Measurements from ENCODE around the gene SH3RF2. TPM values are rescaled to one million over a fixed set of nuclear protein-coding genes. Genes with fewer than 3 reads are reported as not detected.

The SH3RF2 gene
- total and polyA plus RNA-seq, 2 experiments from 2014 or later: 35.1 to 35.4 TPM

DNA sequence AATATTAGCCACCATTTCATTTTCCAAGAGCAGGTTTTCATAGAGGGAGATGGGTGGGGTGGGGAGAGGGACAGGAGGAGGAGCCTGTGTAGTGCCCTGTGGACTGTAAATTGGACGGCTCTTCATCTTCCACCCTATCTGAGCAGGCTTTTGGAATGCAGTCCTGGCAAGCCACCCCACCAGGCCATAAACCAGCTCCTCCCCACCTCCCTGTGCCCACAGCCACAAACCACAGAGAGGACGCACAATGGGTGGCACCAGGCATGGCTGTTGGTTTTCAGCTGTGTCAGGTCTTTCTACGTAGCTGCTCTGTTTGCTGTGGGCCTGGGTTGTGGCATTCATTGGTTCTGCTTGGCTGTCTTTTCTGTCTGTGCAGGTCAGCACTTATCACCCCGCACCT lies 111.0 kb downstream of the SH3RF2 start:
- Histone ChIP-seq H3K9me3 (ENCODE audit: low read depth) (no peaks in the 10 kb centered on the region), H4K20me1 (ENCODE audit: insufficient read depth, poor library complexity, severe bottlenecking) (no peaks in the 10 kb centered on the region), H3K27me3 (no peaks in the 10 kb centered on the region), H3K9me2 (replicated peaks; ENCODE audit: insufficient read depth) (no peaks in the 10 kb centered on the region), H3K79me2 (peaks cover 24% of the 10 kb centered on the region), H3K4me1 (ENCODE audit: insufficient read depth) (peaks cover 9% of the 10 kb centered on the region), H3K36me3 (replicated peaks; ENCODE audit: insufficient read depth, low read depth) (peaks cover 10% of the 10 kb centered on the region), H3K4me2 (no peak overlapping the region), H3K4me3 (no peak overlapping the region), H3K27ac (no peak overlapping the region), H2AFZ (no peak overlapping the region)
- DNase-seq (ENCODE audit: low spot score): no peak
- TF ChIP-seq EZH2phosphoT487 (IDR thresholded peaks at IDR 0.05; ENCODE audit: low read depth, severe bottlenecking, unreplicated experiment): no peak
- no peak for TF ChIP-seq EZH2 (IDR thresholded peaks at IDR 0.05; ENCODE audit: borderline replicate concordance)
- WGBS (ENCODE audit: low lambda C conversion rate, missing lambda C conversion rate): 84% methylated on average over 4 of the region's 4 CpGs

DNA sequence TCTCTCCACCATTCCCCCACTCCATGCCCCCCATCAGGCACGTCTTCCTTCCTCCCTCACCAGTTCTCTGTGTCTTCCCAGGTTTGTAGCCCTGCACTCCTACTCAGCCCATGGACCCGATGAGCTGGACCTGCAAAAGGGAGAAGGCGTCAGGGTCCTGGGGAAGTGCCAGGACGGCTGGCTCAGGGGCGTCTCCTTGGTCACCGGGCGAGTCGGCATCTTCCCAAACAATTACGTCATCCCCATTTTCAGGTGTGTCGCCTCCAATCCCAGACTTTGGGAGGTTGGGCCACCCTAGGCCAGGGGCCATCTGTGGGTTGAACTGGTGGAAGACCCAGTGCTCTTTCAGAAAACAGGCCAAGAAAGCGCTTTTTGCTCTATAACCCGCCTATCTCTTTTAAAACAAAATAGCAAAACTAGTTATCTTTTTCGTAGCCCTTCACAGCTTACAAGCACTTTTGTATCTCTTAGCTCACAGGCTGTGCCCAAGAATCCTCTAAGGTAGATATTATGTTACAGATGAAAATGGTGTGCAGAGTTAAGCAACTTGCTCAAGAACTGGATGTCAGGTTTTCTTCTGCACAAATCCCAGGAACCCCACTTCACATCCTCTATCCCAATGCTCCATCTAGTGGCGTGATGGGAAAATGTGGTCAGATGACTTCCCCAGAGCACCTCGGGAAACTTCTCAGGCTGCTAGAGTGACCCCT lies 112.8 kb downstream of the SH3RF2 start:
- H3K9me2 ChIP-seq (replicated peaks; ENCODE audit: insufficient read depth): no peaks in the 10 kb centered on the region
- peaks cover 7% of the 10 kb centered on the region for H3K4me1 ChIP-seq (ENCODE audit: insufficient read depth)
- H3K36me3 ChIP-seq (replicated peaks; ENCODE audit: insufficient read depth, low read depth): peaks cover 10% of the 10 kb centered on the region
- 78% methylated on average over 15 of the region's 15 CpGs for WGBS (ENCODE audit: low lambda C conversion rate, missing lambda C conversion rate)
- no peak overlapping the region for H3K4me2 ChIP-seq
- no peak overlapping the region for H3K4me3 ChIP-seq
- DNase-seq (ENCODE audit: low spot score): peak; percentile 81
- TF ChIP-seq, protein P1, sequence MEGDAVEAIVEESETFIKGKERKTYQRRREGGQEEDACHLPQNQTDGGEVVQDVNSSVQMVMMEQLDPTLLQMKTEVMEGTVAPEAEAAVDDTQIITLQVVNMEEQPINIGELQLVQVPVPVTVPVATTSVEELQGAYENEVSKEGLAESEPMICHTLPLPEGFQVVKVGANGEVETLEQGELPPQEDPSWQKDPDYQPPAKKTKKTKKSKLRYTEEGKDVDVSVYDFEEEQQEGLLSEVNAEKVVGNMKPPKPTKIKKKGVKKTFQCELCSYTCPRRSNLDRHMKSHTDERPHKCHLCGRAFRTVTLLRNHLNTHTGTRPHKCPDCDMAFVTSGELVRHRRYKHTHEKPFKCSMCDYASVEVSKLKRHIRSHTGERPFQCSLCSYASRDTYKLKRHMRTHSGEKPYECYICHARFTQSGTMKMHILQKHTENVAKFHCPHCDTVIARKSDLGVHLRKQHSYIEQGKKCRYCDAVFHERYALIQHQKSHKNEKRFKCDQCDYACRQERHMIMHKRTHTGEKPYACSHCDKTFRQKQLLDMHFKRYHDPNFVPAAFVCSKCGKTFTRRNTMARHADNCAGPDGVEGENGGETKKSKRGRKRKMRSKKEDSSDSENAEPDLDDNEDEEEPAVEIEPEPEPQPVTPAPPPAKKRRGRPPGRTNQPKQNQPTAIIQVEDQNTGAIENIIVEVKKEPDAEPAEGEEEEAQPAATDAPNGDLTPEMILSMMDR (IDR thresholded peaks at IDR 0.05; ENCODE audit: poor library complexity): peak; percentile 72
- no peak for TF ChIP-seq EZH2 (IDR thresholded peaks at IDR 0.05; ENCODE audit: borderline replicate concordance)
- no peak for TF ChIP-seq EZH2phosphoT487 (IDR thresholded peaks at IDR 0.05; ENCODE audit: low read depth, severe bottlenecking, unreplicated experiment)
- H3K27me3 ChIP-seq: no peaks in the 10 kb centered on the region
- H3K9me3 ChIP-seq (ENCODE audit: low read depth): no peaks in the 10 kb centered on the region
- no peaks in the 10 kb centered on the region for H4K20me1 ChIP-seq (ENCODE audit: insufficient read depth, poor library complexity, severe bottlenecking)
- peaks cover 19% of the 10 kb centered on the region for H3K79me2 ChIP-seq
- H2AFZ ChIP-seq: no peak overlapping the region
- H3K27ac ChIP-seq: no peak overlapping the region

DNA sequence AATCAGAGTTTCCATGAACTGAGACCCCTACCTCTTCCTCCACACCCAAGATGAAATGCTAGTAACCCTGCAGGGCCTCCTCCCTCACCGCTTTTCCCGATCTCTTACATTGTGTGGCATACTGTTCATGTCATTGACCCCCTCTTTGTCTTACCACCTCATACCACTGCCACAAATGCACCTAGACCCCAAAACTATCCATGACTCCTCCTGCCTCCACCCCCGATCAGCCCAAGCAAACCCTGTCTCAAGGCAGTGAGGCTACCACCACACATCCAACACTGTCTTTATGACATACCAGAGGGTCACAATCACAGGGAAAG lies 113.3 kb downstream of the SH3RF2 start:
- Histone ChIP-seq H3K36me3 (replicated peaks; ENCODE audit: insufficient read depth, low read depth) (peaks cover 10% of the 10 kb centered on the region), H3K4me2 (no peak overlapping the region), H4K20me1 (ENCODE audit: insufficient read depth, poor library complexity, severe bottlenecking) (no peaks in the 10 kb centered on the region), H3K9me3 (ENCODE audit: low read depth) (no peaks in the 10 kb centered on the region), H3K27me3 (no peaks in the 10 kb centered on the region), H3K27ac (no peak overlapping the region), H3K79me2 (peaks cover 16% of the 10 kb centered on the region), H3K4me1 (ENCODE audit: insufficient read depth) (peaks cover 7% of the 10 kb centered on the region), H3K9me2 (replicated peaks; ENCODE audit: insufficient read depth) (no peaks in the 10 kb centered on the region), H3K4me3 (no peak overlapping the region), H2AFZ (no peak overlapping the region)
- DNase-seq (ENCODE audit: low spot score): no peak
- WGBS (ENCODE audit: low lambda C conversion rate, missing lambda C conversion rate): 68% methylated on average over 3 of the region's 3 CpGs
- TF ChIP-seq EZH2 (IDR thresholded peaks at IDR 0.05; ENCODE audit: borderline replicate concordance) (no peak), EZH2phosphoT487 (IDR thresholded peaks at IDR 0.05; ENCODE audit: low read depth, severe bottlenecking, unreplicated experiment) (no peak)
- TF ChIP-seq, protein P1 (IDR thresholded peaks at IDR 0.05; ENCODE audit: poor library complexity): no peak

DNA sequence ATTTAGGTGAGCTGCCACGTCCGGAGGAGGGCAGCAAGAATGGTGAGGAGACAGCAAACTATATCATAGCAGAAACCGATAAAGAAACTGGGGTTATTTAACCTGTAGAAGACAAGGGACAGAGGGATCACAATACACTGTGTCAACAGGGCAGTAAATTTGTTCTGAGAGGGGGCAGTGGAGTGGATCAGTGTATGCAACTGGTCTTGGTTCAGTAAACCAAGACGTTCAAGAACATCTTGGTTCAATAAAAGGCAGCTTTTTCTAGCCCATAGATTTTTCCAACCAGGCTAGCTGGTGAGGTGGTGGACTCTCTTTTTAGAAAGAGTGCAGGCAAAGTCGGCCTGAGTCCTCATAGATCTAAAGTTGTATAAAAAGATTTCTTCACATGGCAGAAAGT lies 113.7 kb downstream of the SH3RF2 start:
- H3K4me1 ChIP-seq (ENCODE audit: insufficient read depth): peaks cover 7% of the 10 kb centered on the region
- peaks cover 10% of the 10 kb centered on the region for H3K36me3 ChIP-seq (replicated peaks; ENCODE audit: insufficient read depth, low read depth)
- H3K9me3 ChIP-seq (ENCODE audit: low read depth): no peaks in the 10 kb centered on the region
- H3K27ac ChIP-seq: no peak overlapping the region
- TF ChIP-seq, protein P1 (IDR thresholded peaks at IDR 0.05; ENCODE audit: poor library complexity): no peak
- no peak for TF ChIP-seq EZH2phosphoT487 (IDR thresholded peaks at IDR 0.05; ENCODE audit: low read depth, severe bottlenecking, unreplicated experiment)
- no peak for TF ChIP-seq EZH2 (IDR thresholded peaks at IDR 0.05; ENCODE audit: borderline replicate concordance)
- H4K20me1 ChIP-seq (ENCODE audit: insufficient read depth, poor library complexity, severe bottlenecking): no peaks in the 10 kb centered on the region
- no peak overlapping the region for H2AFZ ChIP-seq
- H3K4me2 ChIP-seq: no peak overlapping the region
- H3K27me3 ChIP-seq: no peaks in the 10 kb centered on the region
- WGBS (ENCODE audit: low lambda C conversion rate, missing lambda C conversion rate): 84% methylated on average over 5 of the region's 5 CpGs
- no peak overlapping the region for H3K4me3 ChIP-seq
- DNase-seq (ENCODE audit: low spot score): no peak
- H3K79me2 ChIP-seq: peaks cover 12% of the 10 kb centered on the region
- no peaks in the 10 kb centered on the region for H3K9me2 ChIP-seq (replicated peaks; ENCODE audit: insufficient read depth)
